Sigmoid colon (tissue), 7 donors: Measurements from ENCODE around the gene SUPT6H. TPM values are rescaled to one million over a fixed set of nuclear protein-coding genes. Genes with fewer than 3 reads are reported as not detected.
"Not testable (repeated sequence)": the region's sequence is repeated elsewhere in the genome, so short reads cannot be mapped to it uniquely, and the experiment has no call there.

Experiments used
- DNase-seq: peaks from one replicate; pipeline ENCODE4 v3.0.0-alpha.2; 2019
- H3K27ac ChIP-seq, 4 donors: fragments of 200-600 bp; sonication (generic); one replicate each; pipeline ENCODE4 v1.5.1; 2016 to 2019; ENCODE audit warnings: mild to moderate bottlenecking in 1 of 4
- H3K27me3 ChIP-seq, 3 donors: fragments of 200-600 bp; sonication (generic); one replicate each; pipeline ENCODE4 v1.5.1; 2019; ENCODE audit warnings: mild to moderate bottlenecking in 1 of 3
- H3K36me3 ChIP-seq, 4 donors: fragments of 200-600 bp; sonication (generic); one replicate each; pipeline ENCODE4 v1.5.1; 2016 to 2019
- H3K4me1 ChIP-seq, 4 donors: fragments of 200-600 bp; sonication (generic); one replicate each; pipeline ENCODE4 v1.5.1; 2017 to 2019
- H3K4me3 ChIP-seq, 4 donors: fragments of 200-600 bp; sonication (generic); one replicate each; pipeline ENCODE4 v1.5.1; 2017 to 2019; ENCODE audit warnings: mild to moderate bottlenecking in 2 of 4, moderate library complexity in 1 of 4
- H3K9me3 ChIP-seq, 4 donors: fragments of 200-600 bp in 3 of 4; sonication (generic) in 3 of 4; one replicate each; pipeline versions ENCODE4 v1.5.1 to v1.6.1; 2013 to 2019
- CTCF ChIP-seq, 4 experiments: fragments of 450-650 bp in 3 of 4; fragments of 200-600 bp in 1 of 4; IDR thresholded peaks; one replicate each; pipeline ENCODE4 v1.5.1; 2016 to 2019; ENCODE audit warnings: antibody characterized with exemption in 4 of 4, mild to moderate bottlenecking in 3 of 4, moderate library complexity in 2 of 4
- EP300 ChIP-seq, 4 donors: sonication (generic); formaldehyde crosslinking; IDR thresholded peaks; one replicate each; pipeline ENCODE4 v1.6.1; 2017; ENCODE audit warnings: antibody characterized with exemption in 4 of 4
- POLR2A ChIP-seq, 2 donors: fragments of 450-650 bp; IDR thresholded peaks; one replicate each; pipeline ENCODE4 v1.6.1; 2016; ENCODE audit warnings: antibody characterized with exemption in 2 of 2, mild to moderate bottlenecking in 2 of 2, moderate library complexity in 2 of 2
- POLR2AphosphoS5 ChIP-seq, 4 donors: sonication (generic); formaldehyde crosslinking; IDR thresholded peaks; one replicate each; pipeline ENCODE4 v1.6.1; 2017; ENCODE audit warnings: antibody characterized with exemption in 4 of 4
- WGBS, 2 donors: extraction: QIAGEN DNeasy Blood & Tissue Kit; methylation state at CpG; one replicate each; pipeline ENCODE4 v1.1.7; 2013; 5-methylcytosine and 5-hydroxymethylcytosine counted together
- intact Hi-C: fragments of 100-400 bp; cut with DNase I; formaldehyde crosslinking; loops from one replicate; pipeline ENCODE4 v1.15.1; 2023
- polyA plus RNA-seq, 3 donors: library from polyadenylated mRNA; stranded (reverse); fragments of 200-250 nt; gene quantifications; one replicate each; pipeline ENCODE4 v1.2.3, GENCODE V29; 2013
- total RNA-seq, 4 donors: library from RNA; depleted of rRNA; stranded (reverse); fragments of >200 nt; gene quantifications; one replicate each; pipeline ENCODE4 v1.1.0, GENCODE V29; 2016
- donor health status: healthy with polysubstance abuse.
- donor health status: Bipolar disorder and iron deficiency.
- donor health status: healthy.

Gene SUPT6H
- total and polyA plus RNA-seq, 7 donors, result 12.0 to 75.6 (median 49.0) TPM

GRCh38 chr17:28646039-28646754, 15.8 kb upstream of the SUPT6H start:
- TF ChIP-seq EP300 (IDR thresholded peaks at IDR 0.05), result no peak
- TF ChIP-seq CTCF (IDR thresholded peaks at IDR 0.05), result no peak
- no peak for TF ChIP-seq POLR2AphosphoS5 (IDR thresholded peaks at IDR 0.05)
- TF ChIP-seq POLR2A (IDR thresholded peaks at IDR 0.05), result no peak
- intact Hi-C loops, result loop anchor here (5.0 kb wide), 1 partner anchor 66 kb away; the partner anchor contains the start of gene PROCA1
- Histone ChIP-seq H3K4me3 (peak overlapping the region in 3 of 4 donors; percentile 1 to 99 (median 21)), H3K36me3 (peaks cover 4 to 49% (median 8%) of the 10 kb centered on the region in 4 donors), H3K9me3 (no peaks in the 10 kb centered on the region), H3K4me1 (peaks cover 0 to 40% (median 32%) of the 10 kb centered on the region in 4 donors), H3K27me3 (no peaks in the 10 kb centered on the region), H3K27ac (peak overlapping the region; percentile 91 to 97 (median 95))
- no peak for DNase-seq
- WGBS, 2 donors, result 22 to 61% methylated on average over 12 of the region's 12 CpGs

GRCh38 chr17:28648698-28649097, 13.3 kb upstream of the SUPT6H start:
- intact Hi-C loops, result loop anchor here (5.0 kb wide), 1 partner anchor 64 kb away; the partner anchor contains the start of gene PROCA1
- Histone ChIP-seq H3K4me1 (peaks cover 0 to 33% (median 23%) of the 10 kb centered on the region in 4 donors), H3K4me3 (no peak overlapping the region), H3K27ac (no peak overlapping the region), H3K27me3 (no peaks in the 10 kb centered on the region), H3K36me3 (peaks cover 0 to 40% (median 4%) of the 10 kb centered on the region in 4 donors), H3K9me3 (no peaks in the 10 kb centered on the region)
- DNase-seq, result no peak
- no peak for TF ChIP-seq POLR2AphosphoS5 (IDR thresholded peaks at IDR 0.05)
- TF ChIP-seq CTCF (IDR thresholded peaks at IDR 0.05), result no peak
- TF ChIP-seq POLR2A (IDR thresholded peaks at IDR 0.05), result no peak
- 92 to 94% methylated on average over 2 of the region's 2 CpGs for WGBS, 2 donors

GRCh38 chr17:28655160-28655559, 6.8 kb upstream of the SUPT6H start:
- Histone ChIP-seq H3K4me1 (peaks cover 0 to 8% (median 0%) of the 10 kb centered on the region in 4 donors), H3K36me3 (peaks cover 3 to 64% (median 14%) of the 10 kb centered on the region in 4 donors), H3K27me3 (no peaks in the 10 kb centered on the region), H3K27ac (no peak overlapping the region), H3K9me3 (no peaks in the 10 kb centered on the region), H3K4me3 (no peak overlapping the region)
- TF ChIP-seq CTCF (IDR thresholded peaks at IDR 0.05) (no peak), POLR2A (IDR thresholded peaks at IDR 0.05) (no peak), POLR2AphosphoS5 (IDR thresholded peaks at IDR 0.05) (no peak), EP300 (IDR thresholded peaks at IDR 0.05) (no peak)
- intact Hi-C loops, result no loop called here
- no peak for DNase-seq
- 93 to 95% methylated on average over 5 of the region's 5 CpGs for WGBS, 2 donors

- Histone ChIP-seq H3K4me3 (no peak overlapping the region), H3K9me3 (no peaks in the 10 kb centered on the region), H3K27me3 (no peaks in the 10 kb centered on the region), H3K4me1 (peaks cover 0 to 17% (median 11%) of the 10 kb centered on the region in 4 donors), H3K27ac (no peak overlapping the region), H3K36me3 (peaks cover 3 to 50% (median 11%) of the 10 kb centered on the region in 4 donors)
- intact Hi-C loops, result no loop called here
- WGBS, 2 donors, result 88 to 92% methylated on average over 5 of the region's 5 CpGs
- TF ChIP-seq POLR2AphosphoS5 (IDR thresholded peaks at IDR 0.05), result no peak
- no peak for TF ChIP-seq CTCF (IDR thresholded peaks at IDR 0.05)
- no peak for TF ChIP-seq EP300 (IDR thresholded peaks at IDR 0.05)
- TF ChIP-seq POLR2A (IDR thresholded peaks at IDR 0.05), result no peak
- DNase-seq, result no peak
These were observed 4.2 kb upstream of the SUPT6H start for GRCh38 chr17:28657756-28658155.

GRCh38 chr17:28658342-28658741, 3.7 kb upstream of the SUPT6H start:
- H3K27me3 ChIP-seq, H3K27ac ChIP-seq, DNase-seq, H3K4me3 ChIP-seq, intact Hi-C loops, H3K9me3 ChIP-seq: not testable (repeated sequence)
- peaks cover 0 to 49% (median 11%) of the 10 kb centered on the region in 4 donors for H3K36me3 ChIP-seq
- peaks cover 0 to 23% (median 17%) of the 10 kb centered on the region in 4 donors for H3K4me1 ChIP-seq
- 92 to 97% methylated on average over 5 to 6 of the region's 8 CpGs for WGBS, 2 donors

GRCh38 chr17:28658766-28659496, 3.1 kb upstream of the SUPT6H start:
- H3K27ac ChIP-seq, H3K27me3 ChIP-seq, H3K9me3 ChIP-seq, DNase-seq, intact Hi-C loops, H3K4me3 ChIP-seq: not testable (repeated sequence)
- 97 to 98% methylated on average over 46 of the region's 46 CpGs for WGBS, 2 donors
- peaks cover 0 to 47% (median 11%) of the 10 kb centered on the region in 4 donors for H3K36me3 ChIP-seq
- peaks cover 0 to 29% (median 21%) of the 10 kb centered on the region in 4 donors for H3K4me1 ChIP-seq

- intact Hi-C loops, H3K4me3 ChIP-seq, DNase-seq, H3K9me3 ChIP-seq, H3K27me3 ChIP-seq, H3K27ac ChIP-seq: not testable (repeated sequence)
- Histone ChIP-seq H3K4me1 (peaks cover 0 to 33% (median 27%) of the 10 kb centered on the region in 4 donors), H3K36me3 (peaks cover 0 to 44% (median 11%) of the 10 kb centered on the region in 4 donors)
- WGBS, 2 donors, result 98% methylated on average over 23 of the region's 23 CpGs
These were observed 2.5 kb upstream of the SUPT6H start for GRCh38 chr17:28659497-28659881.
